Keratinocyte (primary cell): ENCODE results near the gene CCSER1. TPM values are rescaled to one million over a fixed set of nuclear protein-coding genes. Genes with fewer than 3 reads are reported as not detected.

Experiments
- DNase-seq: peaks from one replicate; pipeline ENCODE4 v3.0.0-alpha.2; 2011; ENCODE audit warnings: low read depth, missing footprints, low spot score
- FAIRE-seq: peaks from 2 replicates; lab custom pipeline; 2011; peaks lifted over from hg19 to GRCh38; lab: Jason Lieb, UNC
- H2AFZ ChIP-seq: 2 replicates; pipeline ENCODE4 v1.6.0; 2012; ENCODE audit warnings: low read length, control low read depth, inconsistent platforms; ENCODE audit not compliant: control insufficient read depth
- H3K27ac ChIP-seq: 2 replicates; pipeline ENCODE4 v1.5.1; 2011; ENCODE audit warnings: low read length; ENCODE audit not compliant: control insufficient read depth, insufficient read depth
- H3K27me3 ChIP-seq: 3 replicates; pipeline ENCODE4 v1.6.0; 2011; ENCODE audit warnings: low read length; ENCODE audit not compliant: control insufficient read depth, insufficient read depth; ENCODE audit errors: extremely low read depth
- H3K36me3 ChIP-seq, 2 experiments: 2 replicates in 1 of 2; 3 replicates in 1 of 2; pipeline ENCODE4 v1.5.1; 2011; ENCODE audit warnings: low read length in 2 of 2, mild to moderate bottlenecking in 1 of 2; ENCODE audit not compliant: control insufficient read depth in 2 of 2, insufficient read depth in 2 of 2; ENCODE audit errors: extremely low read depth in 1 of 2
- H3K4me1 ChIP-seq: 3 replicates; pipeline ENCODE4 v1.5.1; 2011; ENCODE audit warnings: low read length; ENCODE audit not compliant: control insufficient read depth, insufficient read depth; ENCODE audit errors: extremely low read depth
- H3K4me2 ChIP-seq: 3 replicates; pipeline ENCODE4 v1.6.0; 2011; ENCODE audit warnings: low read depth, low read length; ENCODE audit not compliant: control insufficient read depth, insufficient read depth; ENCODE audit errors: extremely low read depth
- H3K4me3 ChIP-seq, 3 experiments: fragments of 200-600 bp in 1 of 3; sonication (generic) in 1 of 3; 2 replicates in 2 of 3; 3 replicates in 1 of 3; pipeline ENCODE4 v1.5.1; 2011 to 2016; ENCODE audit warnings: low read length in 3 of 3, mild to moderate bottlenecking in 3 of 3, control low read depth in 2 of 3, inconsistent platforms in 1 of 3, low read depth in 1 of 3, mixed read lengths in 1 of 3, mixed run types in 1 of 3, moderate library complexity in 1 of 3; ENCODE audit not compliant: control insufficient read depth in 2 of 3, insufficient read depth in 2 of 3; ENCODE audit errors: extremely low read depth in 1 of 3
- H3K79me2 ChIP-seq: 2 replicates; pipeline ENCODE4 v1.6.0; 2012; ENCODE audit warnings: low read length; ENCODE audit not compliant: control insufficient read depth, insufficient read depth
- H3K9ac ChIP-seq: 3 replicates; pipeline ENCODE4 v1.6.0; 2011; ENCODE audit warnings: low read length; ENCODE audit not compliant: control insufficient read depth, insufficient read depth; ENCODE audit errors: extremely low read depth
- H3K9me1 ChIP-seq: 3 replicates; pipeline ENCODE4 v1.6.0; 2011; ENCODE audit warnings: low read length; ENCODE audit not compliant: control insufficient read depth, insufficient read depth; ENCODE audit errors: extremely low read depth
- H3K9me3 ChIP-seq: 2 replicates; pipeline ENCODE4 v1.5.1; 2012; ENCODE audit warnings: low read depth, low read length; ENCODE audit not compliant: control insufficient read depth
- H4K20me1 ChIP-seq: 3 replicates; pipeline ENCODE4 v1.6.0; 2011; ENCODE audit warnings: low read length; ENCODE audit not compliant: control insufficient read depth, insufficient read depth; ENCODE audit errors: extremely low read depth
- EZH2 ChIP-seq: IDR thresholded peaks from one replicate; pipeline ENCODE4 v1.6.1; 2012; ENCODE audit warnings: inconsistent platforms, mild to moderate bottlenecking, low read length, moderate library complexity
- dilution Hi-C: fragments of 300-500 bp; cut with MboI; formaldehyde crosslinking; loops from one replicate; pipeline ENCODE4 v1.7.0; 2020; ENCODE audit warnings: low sequenced_read_pairs; ENCODE audit not compliant: extremely low pct_ligation_motif_present
- polyA plus RNA-seq, 5 experiments: library from polyadenylated mRNA; depleted of rRNA in 3 of 5; stranded (reverse) in 3 of 5; stranded (forward) in 1 of 5; unstranded in 1 of 5; fragments of >200 nt; gene quantifications; 1 replicate in 1 of 5; 2 replicates in 3 of 5; 3 replicates in 1 of 5; pipeline versions ENCODE4 v1.2.1 to v1.2.3, GENCODE V29; 2011 to 2012; ENCODE audit warnings: missing spikeins in 2 of 5, low read depth in 1 of 5, low replicate concordance in 1 of 5
- TF ChIP-seq, protein P1 (sequence below), 3 experiments: IDR thresholded peaks in 1 of 3; conservative IDR thresholded peaks in 1 of 3; optimal IDR thresholded peaks in 1 of 3; 2 replicates in 2 of 3; 3 replicates in 1 of 3; pipeline versions ENCODE3 to v1.5.1; 2011; ENCODE audit warnings: low read length in 3 of 3, mild to moderate bottlenecking in 3 of 3, moderate library complexity in 2 of 3, control low read depth in 1 of 3, inconsistent platforms in 1 of 3; ENCODE audit not compliant: insufficient read depth in 2 of 3; ENCODE audit errors: extremely low read depth in 1 of 3

CCSER1 gene
- polyA plus RNA-seq, 1 donor (not counting 4 experiments of a cell fraction or from before 2014, with no cell fraction given): 1.2 TPM

DNA sequence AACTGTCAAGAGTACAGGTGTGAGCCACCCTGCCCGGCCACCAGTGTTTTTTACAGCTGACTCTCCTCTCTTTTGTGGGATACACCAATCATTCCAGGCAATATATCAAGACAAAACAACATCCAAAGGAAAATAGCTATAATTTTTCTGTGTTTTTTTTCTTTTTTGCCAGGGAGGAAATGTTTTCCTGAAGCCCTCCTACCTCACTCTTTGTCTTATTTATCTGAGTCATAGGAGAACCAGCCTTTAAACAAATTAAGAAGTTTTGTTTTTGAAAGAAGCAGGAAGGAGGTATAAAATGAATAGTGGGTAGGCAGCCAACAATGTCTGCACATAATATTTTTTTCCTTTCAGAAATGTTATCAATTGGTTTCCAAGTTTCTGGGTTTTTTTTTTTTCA, 493.9 kb downstream of the CCSER1 start:
- no peak overlapping the region for H2AFZ ChIP-seq
- dilution Hi-C loops: no loop called here
- FAIRE-seq (no peak), DNase-seq (no peak)
- H3K4me3 ChIP-seq: no peak overlapping the region
- no peaks in the 10 kb centered on the region for H3K27me3 ChIP-seq
- no peak overlapping the region for H3K4me2 ChIP-seq
- H3K27ac ChIP-seq: no peak overlapping the region
- no peaks in the 10 kb centered on the region for H3K9me1 ChIP-seq
- no peaks in the 10 kb centered on the region for H3K79me2 ChIP-seq
- H3K9me3 ChIP-seq: no peaks in the 10 kb centered on the region
- no peaks in the 10 kb centered on the region for H3K36me3 ChIP-seq
- H3K9ac ChIP-seq: no peak overlapping the region
- no peaks in the 10 kb centered on the region for H4K20me1 ChIP-seq
- TF ChIP-seq EZH2: no peak
- TF ChIP-seq, protein P1, sequence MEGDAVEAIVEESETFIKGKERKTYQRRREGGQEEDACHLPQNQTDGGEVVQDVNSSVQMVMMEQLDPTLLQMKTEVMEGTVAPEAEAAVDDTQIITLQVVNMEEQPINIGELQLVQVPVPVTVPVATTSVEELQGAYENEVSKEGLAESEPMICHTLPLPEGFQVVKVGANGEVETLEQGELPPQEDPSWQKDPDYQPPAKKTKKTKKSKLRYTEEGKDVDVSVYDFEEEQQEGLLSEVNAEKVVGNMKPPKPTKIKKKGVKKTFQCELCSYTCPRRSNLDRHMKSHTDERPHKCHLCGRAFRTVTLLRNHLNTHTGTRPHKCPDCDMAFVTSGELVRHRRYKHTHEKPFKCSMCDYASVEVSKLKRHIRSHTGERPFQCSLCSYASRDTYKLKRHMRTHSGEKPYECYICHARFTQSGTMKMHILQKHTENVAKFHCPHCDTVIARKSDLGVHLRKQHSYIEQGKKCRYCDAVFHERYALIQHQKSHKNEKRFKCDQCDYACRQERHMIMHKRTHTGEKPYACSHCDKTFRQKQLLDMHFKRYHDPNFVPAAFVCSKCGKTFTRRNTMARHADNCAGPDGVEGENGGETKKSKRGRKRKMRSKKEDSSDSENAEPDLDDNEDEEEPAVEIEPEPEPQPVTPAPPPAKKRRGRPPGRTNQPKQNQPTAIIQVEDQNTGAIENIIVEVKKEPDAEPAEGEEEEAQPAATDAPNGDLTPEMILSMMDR (optimal IDR thresholded peaks at IDR 0.05 in 1 of 3, IDR thresholded peaks at IDR 0.05 in 1 of 3, conservative IDR thresholded peaks at IDR 0.05 in 1 of 3; ENCODE audit: extremely low read depth in 1 of 3, insufficient read depth in 2 of 3, low read length in 3 of 3): no peak
- no peaks in the 10 kb centered on the region for H3K4me1 ChIP-seq

DNA sequence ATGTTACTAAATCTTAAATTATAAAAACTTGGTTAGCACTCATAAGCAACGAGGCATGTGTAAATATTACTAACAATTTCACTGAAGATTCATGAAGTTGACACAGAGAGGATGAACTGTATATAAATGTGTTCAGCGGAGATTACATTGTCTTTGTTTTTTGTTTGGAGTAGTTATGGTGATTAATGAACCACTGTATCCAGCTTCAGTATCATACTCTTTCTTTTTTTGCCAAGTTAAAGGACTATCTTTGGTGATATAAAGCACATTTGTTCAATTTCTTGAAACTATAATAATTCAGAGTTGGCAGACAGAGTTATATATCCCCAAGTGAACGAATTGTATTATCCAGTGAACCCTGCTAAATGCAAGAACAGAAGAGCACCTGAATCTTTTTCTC, 497.6 kb downstream of the CCSER1 start:
- no peaks in the 10 kb centered on the region for H3K27me3 ChIP-seq
- TF ChIP-seq, protein P1 (optimal IDR thresholded peaks at IDR 0.05 in 1 of 3, IDR thresholded peaks at IDR 0.05 in 1 of 3, conservative IDR thresholded peaks at IDR 0.05 in 1 of 3; ENCODE audit: extremely low read depth in 1 of 3, insufficient read depth in 2 of 3, low read length in 3 of 3): no peak
- no peak for TF ChIP-seq EZH2
- H3K27ac ChIP-seq: no peak overlapping the region
- no peaks in the 10 kb centered on the region for H4K20me1 ChIP-seq
- FAIRE-seq: no peak
- H3K36me3 ChIP-seq: no peaks in the 10 kb centered on the region
- no peaks in the 10 kb centered on the region for H3K4me1 ChIP-seq
- no peak for DNase-seq
- no peaks in the 10 kb centered on the region for H3K79me2 ChIP-seq
- dilution Hi-C loops: no loop called here
- no peak overlapping the region for H3K4me2 ChIP-seq
- no peaks in the 10 kb centered on the region for H3K9me3 ChIP-seq
- no peak overlapping the region for H2AFZ ChIP-seq
- H3K4me3 ChIP-seq: no peak overlapping the region
- no peak overlapping the region for H3K9ac ChIP-seq
- no peaks in the 10 kb centered on the region for H3K9me1 ChIP-seq
